ENCODE measurements around the gene UBE2V1.

UBE2V1 gene

DNA sequence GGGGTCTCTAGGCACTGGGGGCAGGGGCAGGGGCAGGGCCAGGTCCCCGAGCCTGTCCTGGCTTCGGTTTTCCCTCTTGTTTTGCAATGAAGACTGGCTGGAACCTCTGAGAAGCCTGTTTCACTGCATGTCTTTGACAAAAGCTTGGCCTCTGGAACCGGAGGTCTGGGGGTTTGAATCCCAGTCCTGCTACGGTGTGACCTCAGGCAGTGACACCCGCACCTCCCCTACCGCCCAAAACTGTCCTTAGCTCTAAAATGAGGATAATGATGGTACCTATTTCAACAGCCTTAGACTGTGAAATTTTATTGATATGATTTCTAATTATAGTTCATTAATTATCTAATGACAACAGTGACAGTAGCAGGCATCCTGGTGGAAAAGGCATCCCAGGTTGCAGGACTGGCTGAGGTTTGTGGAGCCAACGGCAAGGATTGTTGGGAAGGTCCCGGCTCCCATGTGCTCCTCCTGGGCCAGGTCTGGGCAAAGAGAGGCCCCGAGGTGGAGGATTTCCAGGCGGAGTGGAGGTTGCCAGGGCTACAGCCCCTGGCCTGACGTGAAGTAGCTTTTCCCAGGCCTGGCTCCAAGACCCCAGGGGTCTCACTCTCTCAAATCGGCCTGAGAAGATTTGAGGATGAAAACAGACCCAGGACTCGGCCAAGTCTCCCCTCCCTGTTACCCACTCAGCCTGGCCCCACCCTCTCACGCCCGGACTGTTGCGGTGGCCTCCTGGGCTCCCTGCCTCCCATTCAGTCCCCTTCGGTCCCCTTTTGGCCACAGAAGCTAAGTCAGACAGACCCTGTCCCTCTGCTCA is 72.3 kb downstream of the UBE2V1 start:
- DNase-seq = no peak

DNA sequence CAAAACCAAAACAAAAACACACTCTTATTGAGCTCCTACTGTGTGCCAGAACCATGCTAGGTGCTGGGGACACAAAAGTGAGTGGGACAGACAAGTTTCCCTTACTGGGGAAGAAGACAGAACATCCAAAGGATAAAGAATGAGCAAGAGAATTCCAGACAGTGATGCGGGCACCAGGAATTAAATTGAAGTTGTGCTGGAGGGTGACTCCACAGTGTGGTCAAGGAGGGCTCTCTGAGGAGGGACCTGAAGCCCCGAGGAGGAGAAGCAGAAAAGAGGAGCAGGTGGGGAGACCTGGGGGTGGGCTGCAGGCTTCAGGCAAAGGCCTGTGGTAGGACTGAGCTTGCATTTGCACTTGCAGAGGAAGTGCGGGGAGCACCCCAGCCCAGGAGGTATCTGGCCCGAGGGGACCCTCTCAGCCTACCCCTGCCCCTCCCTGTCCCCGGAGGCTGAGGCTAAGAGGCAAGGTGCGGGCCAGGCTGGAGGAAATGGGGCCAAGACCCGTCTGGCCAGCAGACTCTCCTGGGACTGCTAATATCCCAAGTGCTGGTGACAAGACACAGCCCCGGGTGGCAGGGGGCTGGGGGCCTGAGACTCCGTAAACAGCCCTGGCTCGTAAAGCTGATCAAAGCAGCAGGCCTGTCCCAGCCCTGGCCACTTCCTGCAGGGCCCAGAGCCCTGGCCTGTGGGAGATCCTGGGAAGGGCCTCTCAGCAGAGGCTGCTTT is 73.1 kb downstream of the UBE2V1 start:
- DNase-seq = no peak

DNA sequence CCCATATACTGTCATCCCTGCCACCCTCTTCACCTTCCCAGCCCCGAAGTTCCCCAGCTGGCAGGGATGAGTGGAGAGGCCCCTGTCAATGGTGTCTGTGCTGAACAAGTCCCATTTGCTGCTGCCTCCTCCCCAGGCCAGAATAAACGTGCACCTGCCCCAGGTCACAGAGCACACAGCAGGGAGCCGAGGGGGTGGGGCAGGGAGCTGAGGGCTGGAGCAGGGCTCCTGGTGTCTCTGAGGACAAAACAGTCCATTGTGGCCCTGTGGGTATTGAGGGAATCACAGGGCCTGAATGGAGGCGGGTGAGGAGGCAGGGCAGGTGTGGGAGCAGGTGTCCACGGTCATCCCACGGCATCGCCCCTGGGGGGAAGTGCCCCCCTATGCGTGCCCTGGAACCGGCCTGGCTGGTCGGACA is 74.4 kb downstream of the UBE2V1 start:
- no peak for DNase-seq

DNA sequence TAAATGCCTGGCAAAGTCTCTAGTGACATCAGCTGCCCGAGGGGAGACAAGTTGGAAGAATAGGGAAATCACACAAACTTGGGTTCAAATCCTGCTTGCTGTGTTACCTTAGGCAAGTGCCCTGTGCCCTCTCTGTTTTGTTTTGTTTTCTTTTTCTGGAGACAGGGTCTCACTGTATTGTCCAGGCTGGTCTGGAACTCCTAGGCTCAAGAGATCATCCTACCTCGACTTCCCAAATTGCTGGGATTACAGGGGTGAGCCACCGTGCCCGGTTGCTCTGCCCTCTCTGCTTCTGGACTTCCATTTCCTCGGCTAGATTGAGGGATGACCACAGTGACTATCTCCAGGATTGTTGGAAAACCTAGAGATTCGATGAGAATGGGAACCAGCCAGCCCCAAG is 74.8 kb downstream of the UBE2V1 start:
- no peak for DNase-seq

DNA sequence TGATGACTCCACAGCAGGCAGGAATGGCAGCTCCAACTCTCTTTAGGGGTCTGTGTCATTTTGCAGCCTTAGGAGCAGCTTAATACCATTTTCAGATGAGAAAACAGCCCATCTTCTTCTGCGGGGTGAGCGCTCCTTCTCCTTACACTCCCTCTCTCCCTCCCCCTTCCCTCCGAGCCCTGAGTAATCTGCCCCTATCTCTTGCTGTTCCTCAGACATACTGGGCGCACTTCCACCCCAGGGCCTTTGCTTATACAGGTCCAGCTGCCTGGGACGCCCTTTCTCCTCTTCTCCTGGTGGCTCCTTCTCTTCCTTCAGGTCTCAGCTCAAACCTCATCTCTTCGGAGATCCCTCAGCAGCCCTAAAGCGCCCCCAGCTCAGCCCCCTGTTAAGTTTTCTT is 75.4 kb downstream of the UBE2V1 start:
- no peak for DNase-seq

DNA sequence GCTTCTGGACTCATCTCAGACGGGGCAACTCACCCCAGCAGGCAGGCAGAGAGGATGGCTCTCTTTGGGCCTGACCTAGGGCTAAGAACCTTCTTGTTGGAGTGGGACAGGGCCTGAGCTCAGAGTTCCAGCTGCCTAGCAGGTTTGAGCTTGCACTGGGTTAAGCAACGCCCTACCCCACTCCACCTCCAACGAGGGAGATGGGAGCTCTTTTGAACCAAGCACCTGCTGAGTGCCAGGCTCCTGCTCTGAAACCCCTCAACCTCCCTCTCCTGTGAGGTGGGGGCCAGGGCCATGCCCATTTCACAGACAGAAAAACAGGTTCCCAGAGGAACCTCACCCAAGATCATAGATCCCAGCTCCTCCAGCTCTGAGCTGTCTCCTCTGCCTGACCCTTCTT is 75.8 kb downstream of the UBE2V1 start:
- DNase-seq = no peak

- DNase-seq = no peak
These were observed 76.2 kb downstream of the UBE2V1 start for GRCh38 chr20:50036703-50037102.

DNA sequence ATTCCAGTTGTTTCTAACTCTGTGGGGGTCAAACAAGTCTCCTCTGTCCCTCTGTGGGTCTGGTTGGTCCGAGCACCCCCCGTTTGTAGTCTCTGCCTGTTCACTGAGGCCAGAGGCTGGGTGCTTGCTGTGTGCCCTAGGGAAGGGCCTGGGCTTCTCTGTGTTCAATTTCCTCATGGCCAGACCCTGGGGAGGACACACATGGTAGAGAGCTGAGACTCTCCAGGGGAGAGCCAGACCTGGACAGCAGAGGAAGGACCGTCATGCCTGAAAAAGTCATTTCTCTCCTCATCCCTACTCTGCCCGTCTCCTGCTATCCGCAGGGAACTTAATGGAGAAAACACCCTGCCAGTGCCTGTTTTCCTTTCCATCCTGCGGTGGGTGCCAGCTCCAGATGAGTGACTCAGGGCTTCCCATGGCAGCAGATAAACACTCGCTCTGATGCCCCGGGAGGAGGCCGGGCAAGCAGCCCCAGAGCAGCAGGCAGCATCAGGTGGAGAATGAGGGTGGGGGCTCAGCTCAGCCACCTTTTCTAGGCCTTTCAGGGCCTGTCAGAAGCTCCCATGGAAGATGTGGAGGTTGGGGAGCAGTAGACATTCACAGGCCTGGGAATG is 78.3 kb downstream of the UBE2V1 start:
- DNase-seq = no peak

GRCh38 chr20:50032955-50033666 is 79.8 kb downstream of the UBE2V1 start:
- DNase-seq = no peak
